ENCODE data around the gene PLSCR5. TPM values are rescaled to one million over a fixed set of nuclear protein-coding genes. Genes with fewer than 3 reads are reported as not detected.

Gene PLSCR5
- total RNA-seq, 1 donor from 2014 or later = not detected

- H3K9me3 Mint-ChIP-seq = no peaks in the 10 kb centered on the region
- no peaks in the 10 kb centered on the region for H3K36me3 Mint-ChIP-seq
- Histone ChIP-seq H3K4me2 (no peak overlapping the region), H3K36me3 (no peaks in the 10 kb centered on the region), H3F3A (ENCODE audit: low read depth) (no peaks in the 10 kb centered on the region), H3K9me3 (ENCODE audit: low read depth) (no peaks in the 10 kb centered on the region), H3K27me3 (no peaks in the 10 kb centered on the region), H3K27ac (no peak overlapping the region), H3K4me1 (no peaks in the 10 kb centered on the region), H3K9ac (no peak overlapping the region), H3K79me2 (ENCODE audit: low read depth) (no peaks in the 10 kb centered on the region), H2AFZ (replicated peaks) (no peak overlapping the region), H4K20me1 (ENCODE audit: low read depth) (no peaks in the 10 kb centered on the region), H3K4me3 (no peak overlapping the region)
- TF ChIP-seq EZH2 (IDR thresholded peaks at IDR 0.05) (no peak), EZH2phosphoT487 (IDR thresholded peaks at IDR 0.05) (no peak)
- TF ChIP-seq, protein P1, sequence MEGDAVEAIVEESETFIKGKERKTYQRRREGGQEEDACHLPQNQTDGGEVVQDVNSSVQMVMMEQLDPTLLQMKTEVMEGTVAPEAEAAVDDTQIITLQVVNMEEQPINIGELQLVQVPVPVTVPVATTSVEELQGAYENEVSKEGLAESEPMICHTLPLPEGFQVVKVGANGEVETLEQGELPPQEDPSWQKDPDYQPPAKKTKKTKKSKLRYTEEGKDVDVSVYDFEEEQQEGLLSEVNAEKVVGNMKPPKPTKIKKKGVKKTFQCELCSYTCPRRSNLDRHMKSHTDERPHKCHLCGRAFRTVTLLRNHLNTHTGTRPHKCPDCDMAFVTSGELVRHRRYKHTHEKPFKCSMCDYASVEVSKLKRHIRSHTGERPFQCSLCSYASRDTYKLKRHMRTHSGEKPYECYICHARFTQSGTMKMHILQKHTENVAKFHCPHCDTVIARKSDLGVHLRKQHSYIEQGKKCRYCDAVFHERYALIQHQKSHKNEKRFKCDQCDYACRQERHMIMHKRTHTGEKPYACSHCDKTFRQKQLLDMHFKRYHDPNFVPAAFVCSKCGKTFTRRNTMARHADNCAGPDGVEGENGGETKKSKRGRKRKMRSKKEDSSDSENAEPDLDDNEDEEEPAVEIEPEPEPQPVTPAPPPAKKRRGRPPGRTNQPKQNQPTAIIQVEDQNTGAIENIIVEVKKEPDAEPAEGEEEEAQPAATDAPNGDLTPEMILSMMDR (IDR thresholded peaks at IDR 0.05) = no peak
- no peak overlapping the region for H3K4me3 Mint-ChIP-seq
- no peak for DNase-seq (ENCODE audit: low spot score)
- H3K27me3 Mint-ChIP-seq (ENCODE audit: insufficient read depth, low read depth) = no peaks in the 10 kb centered on the region
- no peaks in the 10 kb centered on the region for H3K4me1 Mint-ChIP-seq
- no peak overlapping the region for H3K27ac Mint-ChIP-seq
Measured at GRCh38 chr3:146558781-146559180, 46.4 kb downstream of the PLSCR5 start.

DNA sequence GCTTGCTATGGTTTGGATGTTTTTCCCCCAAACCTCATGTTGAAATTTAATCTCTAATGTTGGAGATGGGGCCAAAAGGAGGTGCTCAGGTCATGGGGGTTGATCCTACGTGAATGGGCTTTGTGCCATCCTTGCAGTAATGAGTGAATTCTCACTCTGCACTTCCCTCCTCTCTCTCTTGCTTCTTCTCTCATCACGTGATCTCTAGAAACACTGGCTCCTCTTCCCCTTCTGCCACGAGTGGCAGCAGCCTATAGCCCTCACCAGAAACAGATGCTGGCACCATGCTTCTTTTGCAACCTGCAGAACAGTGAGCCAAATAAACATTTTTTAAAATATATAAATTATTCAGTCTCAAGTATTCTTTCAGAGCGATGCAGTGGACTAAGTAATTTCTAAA, 47.4 kb downstream of the PLSCR5 start:
- no peaks in the 10 kb centered on the region for H3K36me3 ChIP-seq
- DNase-seq (ENCODE audit: low spot score) = no peak
- no peak overlapping the region for H2AFZ ChIP-seq (replicated peaks)
- H3K4me1 ChIP-seq = no peaks in the 10 kb centered on the region
- H3K9me3 ChIP-seq (ENCODE audit: low read depth) = no peaks in the 10 kb centered on the region
- no peak overlapping the region for H3K4me2 ChIP-seq
- H3K27ac ChIP-seq = no peak overlapping the region
- Mint-ChIP-seq H3K9me3 (no peaks in the 10 kb centered on the region), H3K4me1 (no peaks in the 10 kb centered on the region), H3K27me3 (ENCODE audit: insufficient read depth, low read depth) (no peaks in the 10 kb centered on the region), H3K27ac (no peak overlapping the region), H3K36me3 (no peaks in the 10 kb centered on the region), H3K4me3 (no peak overlapping the region)
- TF ChIP-seq EZH2phosphoT487 (IDR thresholded peaks at IDR 0.05) = no peak
- TF ChIP-seq, protein P1 (IDR thresholded peaks at IDR 0.05) = no peak
- no peak for TF ChIP-seq EZH2 (IDR thresholded peaks at IDR 0.05)
- no peak overlapping the region for H3K9ac ChIP-seq
- H3F3A ChIP-seq (ENCODE audit: low read depth) = no peaks in the 10 kb centered on the region
- H3K27me3 ChIP-seq = no peaks in the 10 kb centered on the region
- no peaks in the 10 kb centered on the region for H4K20me1 ChIP-seq (ENCODE audit: low read depth)
- no peak overlapping the region for H3K4me3 ChIP-seq
- no peaks in the 10 kb centered on the region for H3K79me2 ChIP-seq (ENCODE audit: low read depth)

GRCh38 chr3:146555311-146555710, 49.8 kb downstream of the PLSCR5 start:
- Histone ChIP-seq H4K20me1 (ENCODE audit: low read depth) (no peaks in the 10 kb centered on the region), H2AFZ (replicated peaks) (no peak overlapping the region), H3K9me3 (ENCODE audit: low read depth) (no peaks in the 10 kb centered on the region), H3K36me3 (no peaks in the 10 kb centered on the region), H3K4me3 (no peak overlapping the region), H3K4me1 (no peaks in the 10 kb centered on the region), H3K4me2 (no peak overlapping the region), H3K9ac (no peak overlapping the region), H3F3A (ENCODE audit: low read depth) (no peaks in the 10 kb centered on the region), H3K79me2 (ENCODE audit: low read depth) (no peaks in the 10 kb centered on the region), H3K27ac (no peak overlapping the region), H3K27me3 (no peaks in the 10 kb centered on the region)
- DNase-seq (ENCODE audit: low spot score) = no peak
- H3K36me3 Mint-ChIP-seq = no peaks in the 10 kb centered on the region
- no peaks in the 10 kb centered on the region for H3K4me1 Mint-ChIP-seq
- H3K9me3 Mint-ChIP-seq = no peaks in the 10 kb centered on the region
- H3K27ac Mint-ChIP-seq = no peak overlapping the region
- no peak overlapping the region for H3K4me3 Mint-ChIP-seq
- no peaks in the 10 kb centered on the region for H3K27me3 Mint-ChIP-seq (ENCODE audit: insufficient read depth, low read depth)
- TF ChIP-seq EZH2phosphoT487 (IDR thresholded peaks at IDR 0.05) (no peak), EZH2 (IDR thresholded peaks at IDR 0.05) (no peak)

DNA sequence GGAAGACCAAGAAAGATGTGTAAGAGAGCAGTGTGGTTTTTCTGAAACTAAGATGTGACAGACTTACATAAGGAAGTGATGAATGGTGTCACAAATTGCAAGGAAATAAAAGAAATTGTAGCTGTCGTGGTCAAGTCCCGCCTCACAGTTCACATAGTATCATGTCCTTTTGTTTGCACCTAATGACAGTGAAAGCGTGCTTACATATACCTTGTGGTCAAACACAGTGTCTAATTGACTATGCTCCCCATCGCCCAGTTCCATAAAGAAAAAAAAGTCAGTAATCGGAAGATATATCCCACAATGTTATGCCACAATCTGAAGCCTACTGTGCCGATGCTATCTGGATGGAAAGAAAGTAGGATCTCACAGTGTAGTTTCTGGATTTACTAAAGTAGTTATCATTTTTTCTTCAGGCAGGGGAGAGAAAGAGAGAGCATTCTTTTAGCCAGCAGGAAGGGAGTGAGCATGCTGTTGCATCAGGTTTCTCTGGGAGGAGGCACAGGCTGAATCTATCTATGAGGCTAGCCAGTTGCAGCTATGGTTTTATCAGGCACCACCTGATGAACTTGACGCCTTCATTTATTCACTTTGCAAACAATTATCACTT, 50.9 kb downstream of the PLSCR5 start:
- Mint-ChIP-seq H3K9me3 (no peaks in the 10 kb centered on the region), H3K27ac (no peak overlapping the region), H3K4me1 (no peaks in the 10 kb centered on the region), H3K36me3 (no peaks in the 10 kb centered on the region), H3K4me3 (no peak overlapping the region), H3K27me3 (ENCODE audit: insufficient read depth, low read depth) (no peaks in the 10 kb centered on the region)
- no peak for DNase-seq (ENCODE audit: low spot score)
- Histone ChIP-seq H3F3A (ENCODE audit: low read depth) (no peaks in the 10 kb centered on the region), H3K9me3 (ENCODE audit: low read depth) (no peaks in the 10 kb centered on the region), H3K36me3 (no peaks in the 10 kb centered on the region), H3K79me2 (ENCODE audit: low read depth) (no peaks in the 10 kb centered on the region), H3K4me3 (no peak overlapping the region), H3K27ac (no peak overlapping the region), H3K27me3 (no peaks in the 10 kb centered on the region), H3K9ac (no peak overlapping the region), H3K4me2 (no peak overlapping the region), H4K20me1 (ENCODE audit: low read depth) (no peaks in the 10 kb centered on the region), H3K4me1 (no peaks in the 10 kb centered on the region), H2AFZ (replicated peaks) (no peak overlapping the region)
- no peak for TF ChIP-seq EZH2phosphoT487 (IDR thresholded peaks at IDR 0.05)
- TF ChIP-seq, protein P1 (IDR thresholded peaks at IDR 0.05) = no peak
- no peak for TF ChIP-seq EZH2 (IDR thresholded peaks at IDR 0.05)
